ENCODE measurements around the gene BBX.
A peak's percentile ranks its signal among the peaks of the same experiment; 100 is the strongest.
"Not testable (repeated sequence)": the region's sequence is repeated elsewhere in the genome, so short reads cannot be mapped to it uniquely, and the experiment has no call there.

The BBX gene

GRCh38 chr3:107542665-107543064, 19.9 kb downstream of the BBX start:
- no peak for DNase-seq (ENCODE audit: low spot score)

GRCh38 chr3:107543666-107544065, 20.9 kb downstream of the BBX start:
- no peak for DNase-seq (ENCODE audit: low spot score)

GRCh38 chr3:107545680-107546120, 22.9 kb downstream of the BBX start:
- DNase-seq (ENCODE audit: low spot score) = no peak

GRCh38 chr3:107548601-107549000, 25.8 kb downstream of the BBX start:
- DNase-seq (ENCODE audit: low spot score) = no peak

- no peak for DNase-seq (ENCODE audit: low spot score)
Measured at GRCh38 chr3:107555359-107555758, 32.6 kb downstream of the BBX start.

GRCh38 chr3:107557743-107558142, 35.0 kb downstream of the BBX start:
- DNase-seq (ENCODE audit: low spot score) = no peak

- no peak for DNase-seq (ENCODE audit: low spot score)
Measured at GRCh38 chr3:107560166-107560565, 37.4 kb downstream of the BBX start.

GRCh38 chr3:107561980-107562379, 39.2 kb downstream of the BBX start:
- no peak for DNase-seq (ENCODE audit: low spot score)

GRCh38 chr3:107562969-107563529, 40.3 kb downstream of the BBX start:
- DNase-seq (ENCODE audit: low spot score) = no peak

GRCh38 chr3:107565244-107565643, 42.5 kb downstream of the BBX start:
- DNase-seq (ENCODE audit: low spot score) = not testable (repeated sequence)

- not testable (repeated sequence) for DNase-seq (ENCODE audit: low spot score)
Measured at GRCh38 chr3:107571089-107571488, 48.3 kb downstream of the BBX start.

GRCh38 chr3:107571492-107571891, 48.7 kb downstream of the BBX start:
- DNase-seq (ENCODE audit: low spot score) = not testable (repeated sequence)

- DNase-seq (ENCODE audit: low spot score) = no peak
Measured at GRCh38 chr3:107574650-107575049, 51.9 kb downstream of the BBX start.

GRCh38 chr3:107578091-107578490, 55.3 kb downstream of the BBX start:
- no peak for DNase-seq (ENCODE audit: low spot score)

GRCh38 chr3:107578523-107578922, 55.8 kb downstream of the BBX start:
- DNase-seq (ENCODE audit: low spot score) = no peak

GRCh38 chr3:107579371-107579770, 56.6 kb downstream of the BBX start:
- no peak for DNase-seq (ENCODE audit: low spot score)

GRCh38 chr3:107581230-107581629, 58.5 kb downstream of the BBX start:
- no peak for DNase-seq (ENCODE audit: low spot score)

- DNase-seq (ENCODE audit: low spot score) = no peak
Measured at GRCh38 chr3:107588217-107588616, 65.5 kb downstream of the BBX start.

- DNase-seq (ENCODE audit: low spot score) = no peak
Measured at GRCh38 chr3:107589454-107589853, 66.7 kb downstream of the BBX start.

GRCh38 chr3:107590786-107591185, 68.0 kb downstream of the BBX start:
- no peak for DNase-seq (ENCODE audit: low spot score)

GRCh38 chr3:107592073-107592472, 69.3 kb downstream of the BBX start:
- no peak for DNase-seq (ENCODE audit: low spot score)

- no peak for DNase-seq (ENCODE audit: low spot score)
Measured at GRCh38 chr3:107594870-107595269, 72.1 kb downstream of the BBX start.

GRCh38 chr3:107596639-107597038, 73.9 kb downstream of the BBX start:
- DNase-seq (ENCODE audit: low spot score) = no peak

- DNase-seq (ENCODE audit: low spot score) = peak; percentile 36
Measured at GRCh38 chr3:107598926-107599771, 76.4 kb downstream of the BBX start.
